ENCODE results near the gene RAET1G. TPM values are rescaled to one million over a fixed set of nuclear protein-coding genes. Genes with fewer than 3 reads are reported as not detected.
A peak's percentile ranks its signal among the peaks of the same experiment; 100 is the strongest.

The RAET1G gene
- total RNA-seq, 6 experiments from 2014 or later, result 0.64 to 1.1 (median 0.83) TPM

- TF ChIP-seq, protein P1, sequence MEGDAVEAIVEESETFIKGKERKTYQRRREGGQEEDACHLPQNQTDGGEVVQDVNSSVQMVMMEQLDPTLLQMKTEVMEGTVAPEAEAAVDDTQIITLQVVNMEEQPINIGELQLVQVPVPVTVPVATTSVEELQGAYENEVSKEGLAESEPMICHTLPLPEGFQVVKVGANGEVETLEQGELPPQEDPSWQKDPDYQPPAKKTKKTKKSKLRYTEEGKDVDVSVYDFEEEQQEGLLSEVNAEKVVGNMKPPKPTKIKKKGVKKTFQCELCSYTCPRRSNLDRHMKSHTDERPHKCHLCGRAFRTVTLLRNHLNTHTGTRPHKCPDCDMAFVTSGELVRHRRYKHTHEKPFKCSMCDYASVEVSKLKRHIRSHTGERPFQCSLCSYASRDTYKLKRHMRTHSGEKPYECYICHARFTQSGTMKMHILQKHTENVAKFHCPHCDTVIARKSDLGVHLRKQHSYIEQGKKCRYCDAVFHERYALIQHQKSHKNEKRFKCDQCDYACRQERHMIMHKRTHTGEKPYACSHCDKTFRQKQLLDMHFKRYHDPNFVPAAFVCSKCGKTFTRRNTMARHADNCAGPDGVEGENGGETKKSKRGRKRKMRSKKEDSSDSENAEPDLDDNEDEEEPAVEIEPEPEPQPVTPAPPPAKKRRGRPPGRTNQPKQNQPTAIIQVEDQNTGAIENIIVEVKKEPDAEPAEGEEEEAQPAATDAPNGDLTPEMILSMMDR (IDR thresholded peaks at IDR 0.05), result no peak
- DNase-seq, result no peak
- H3K27ac Mint-ChIP-seq, result no peak overlapping the region; the same call in 1 of the 2 replicates
Observed at GRCh38 chr6:149965194-149966020, 42.5 kb upstream of the RAET1G start.

DNA sequence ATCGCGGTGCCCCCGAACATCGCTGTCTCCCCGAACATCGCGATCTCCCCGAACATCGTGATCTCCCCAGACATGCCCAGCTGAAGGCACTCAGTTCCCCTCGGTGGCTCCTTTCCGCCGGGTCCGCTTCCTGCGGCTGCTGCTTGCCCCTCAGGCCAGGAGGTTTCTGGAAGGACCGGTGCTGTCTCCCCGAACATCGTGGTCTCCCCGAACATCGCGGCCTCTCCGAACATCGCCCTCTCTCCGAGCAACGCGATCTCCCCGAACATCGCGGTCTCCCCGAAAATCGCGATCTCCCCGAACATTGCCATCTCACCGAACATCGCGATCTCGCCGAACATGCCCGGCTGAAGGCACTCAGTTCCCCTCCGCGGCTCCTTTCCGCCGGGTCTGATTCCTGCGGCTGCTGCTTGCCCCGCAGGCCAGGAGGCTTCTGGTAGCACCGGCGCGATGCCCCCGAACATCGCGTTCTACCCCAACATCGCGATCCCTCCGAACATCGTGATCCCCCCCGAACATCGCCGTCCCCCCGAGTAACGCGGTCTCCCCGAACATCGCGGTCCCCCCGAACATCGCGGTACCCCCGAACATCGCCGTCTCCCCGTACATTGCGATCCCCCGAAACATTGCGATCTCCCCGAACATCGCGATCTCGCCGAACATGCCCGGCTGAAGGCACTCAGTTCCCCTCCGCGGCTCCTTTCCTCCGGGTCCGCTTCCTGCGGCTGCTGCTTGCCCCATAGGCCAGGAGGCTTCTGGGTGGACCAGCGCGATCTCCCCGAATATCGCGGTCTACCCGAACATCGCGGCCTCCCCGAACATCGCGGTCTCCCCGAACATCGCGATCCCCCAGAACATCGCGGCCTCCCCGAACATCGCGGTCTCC is 41.6 kb upstream of the RAET1G start:
- DNase-seq, result peak; percentile 70
- peaks cover 8% of the 10 kb centered on the region for H3K36me3 Mint-ChIP-seq (ENCODE audit: low read depth)
- no peaks in the 10 kb centered on the region for H3K9me3 Mint-ChIP-seq
- peak overlapping the region; percentile 95 for H3K4me3 Mint-ChIP-seq
- H3K27me3 Mint-ChIP-seq (ENCODE audit: insufficient read depth), result peaks cover 17% of the 10 kb centered on the region
- TF ChIP-seq, protein P1 (IDR thresholded peaks at IDR 0.05), result no peak
- peak overlapping the region; percentile 96 for H3K27ac Mint-ChIP-seq
- H3K4me1 Mint-ChIP-seq (ENCODE audit: low read depth), result peaks cover 34% of the 10 kb centered on the region

More at GRCh38 chr6:149965194-149966020, 42.5 kb upstream of the RAET1G start:
- peaks cover 13% of the 10 kb centered on the region for H3K36me3 Mint-ChIP-seq (ENCODE audit: low read depth)
- H3K4me3 Mint-ChIP-seq, result peak overlapping the region; percentile 95
- no peaks in the 10 kb centered on the region for H3K9me3 Mint-ChIP-seq
- peaks cover 16% of the 10 kb centered on the region for H3K27me3 Mint-ChIP-seq (ENCODE audit: insufficient read depth)
- H3K4me1 Mint-ChIP-seq (ENCODE audit: low read depth), result peaks cover 32% of the 10 kb centered on the region

GRCh38 chr6:149963462-149964307 is 40.8 kb upstream of the RAET1G start, which contains the start of gene ULBP1:
Gene ULBP1, plus strand, starts transcription at chr6:149963943. Its CDS starts 107 bp downstream, at chr6:149964050.
- TF ChIP-seq, protein P1 (IDR thresholded peaks at IDR 0.05), result 0 out of 2 replicates have a peak, but pooled peaks have one; percentile 11
- H3K27ac Mint-ChIP-seq, result peak within 1 kb of the TSS; percentile 96
- H3K27me3 Mint-ChIP-seq (ENCODE audit: insufficient read depth), result peaks cover 17% of the 10 kb centered on the region
- peak; percentile 94 for DNase-seq
- H3K36me3 Mint-ChIP-seq (ENCODE audit: low read depth), result peaks cover 8% of the 10 kb centered on the region
- H3K9me3 Mint-ChIP-seq, result no peaks in the 10 kb centered on the region
- H3K4me1 Mint-ChIP-seq (ENCODE audit: low read depth), result peaks cover 39% of the 10 kb centered on the region
- H3K4me3 Mint-ChIP-seq, result peak within 1 kb of the TSS; percentile 95

- H3K4me1 Mint-ChIP-seq (ENCODE audit: low read depth), result peaks cover 39% of the 10 kb centered on the region
- no peaks in the 10 kb centered on the region for H3K9me3 Mint-ChIP-seq
- H3K27ac Mint-ChIP-seq, result peak overlapping the region; percentile 96
- peaks cover 8% of the 10 kb centered on the region for H3K36me3 Mint-ChIP-seq (ENCODE audit: low read depth)
- peak overlapping the region; percentile 95 for H3K4me3 Mint-ChIP-seq
- DNase-seq, result peak; percentile 59
- H3K27me3 Mint-ChIP-seq (ENCODE audit: insufficient read depth), result peaks cover 19% of the 10 kb centered on the region
- TF ChIP-seq, protein P1 (IDR thresholded peaks at IDR 0.05), result no peak
Observed at GRCh38 chr6:149963212-149963461, 40.2 kb upstream of the RAET1G start.

Measured in HFFc6 (cell line).